ENCODE measurements around the gene HOATZ. TPM values are rescaled to one million over a fixed set of nuclear protein-coding genes. Genes with fewer than 3 reads are reported as not detected.
A peak's percentile ranks its signal among the peaks of the same experiment; 100 is the strongest.

The HOATZ gene
- polyA plus RNA-seq, 1 of the 3 experiments (the other 2 are of a cell fraction) = 4.9 TPM

- Histone ChIP-seq H3F3A (replicated peaks; ENCODE audit: insufficient read depth) (peaks cover 14% of the 10 kb centered on the region), H3K9me2 (no peaks in the 10 kb centered on the region), H3K9ac (peak overlapping the region; percentile 98), H3K27me3 (ENCODE audit: insufficient read depth) (no peaks in the 10 kb centered on the region), H2AFZ (ENCODE audit: low read depth) (no peak overlapping the region), H3K79me2 (ENCODE audit: insufficient read depth) (peaks cover 86% of the 10 kb centered on the region), H4K20me1 (ENCODE audit: insufficient read depth) (peaks cover 12% of the 10 kb centered on the region), H3K36me3 (replicated peaks in 1 of 2; ENCODE audit: control insufficient read depth in 1 of 2, insufficient read depth in 2 of 2, low read length in 1 of 2) (peaks cover 49 to 58% of the 10 kb centered on the region in 2 experiments), H3K4me3 (ENCODE audit: low read depth in 2 of 2, low read length in 1 of 2) (peak overlapping the region; percentile 80 to 82; a peak in 3 of 4 replicates), H3K27ac (ENCODE audit: low read depth in 2 of 2, low read length in 1 of 2) (peak overlapping the region; percentile 81 to 95), H3K4me2 (peak overlapping the region; percentile 94), H3K4me1 (ENCODE audit: control insufficient read depth in 1 of 2, insufficient read depth in 2 of 2, low read depth in 1 of 2, low read length in 1 of 2) (peaks cover 21 to 42% of the 10 kb centered on the region in 2 experiments; a peak in 3 of 4 replicates), H3K9me3 (no peaks in the 10 kb centered on the region)
- CTCF ChIA-PET = interaction anchor here (0.6 to 1.8 kb wide), 10 partner anchors 12 to 299 kb away, joined by 3 to 4 read pairs (median 3); partner anchors contain the start of gene HOATZ
- POLR2A ChIA-PET = no interaction called here
- peak; percentile 79 for DNase-seq
- TF ChIP-seq TEAD4 (IDR thresholded peaks at IDR 0.05; ENCODE audit: borderline replicate concordance, insufficient read depth) (no peak), SMC3 (IDR thresholded peaks at IDR 0.05; ENCODE audit: low read depth, low read length) (no peak), FOXM1 (IDR thresholded peaks at IDR 0.05; ENCODE audit: low read depth) (no peak), MXI1 (IDR thresholded peaks at IDR 0.05; ENCODE audit: low read depth, low read length) (no peak), GATA2 (CRISPR knock-in tag; IDR thresholded peaks at IDR 0.05) (peak; percentile 59), RCOR1 (IDR thresholded peaks at IDR 0.05; ENCODE audit: low read length) (peak; percentile 75; the same call in 1 of the 2 replicates), EP300 (IDR thresholded peaks at IDR 0.05; ENCODE audit: borderline replicate concordance in 1 of 2, low read depth in 1 of 2, low read length in 1 of 2) (peak in 1 of 2 experiments; percentile 62; a peak in 1 of 4 replicates)
- 73% methylated on average over 10 of the region's 10 CpGs for WGBS (ENCODE audit: low lambda C conversion rate)
These were observed 28.2 kb downstream of the HOATZ start for GRCh38 chr11:111542606-111543275.

GRCh38 chr11:111548525-111548924, 33.9 kb downstream of the HOATZ start:
- H3F3A ChIP-seq (replicated peaks; ENCODE audit: insufficient read depth) = peaks cover 62% of the 10 kb centered on the region
- WGBS (ENCODE audit: low lambda C conversion rate) = 70% methylated on average over 2 of the region's 2 CpGs
- H3K9ac ChIP-seq = peak overlapping the region; percentile 36
- H3K27ac ChIP-seq (ENCODE audit: low read depth in 2 of 2, low read length in 1 of 2) = peak overlapping the region; percentile 94 to 99
- no peak for DNase-seq
- no peaks in the 10 kb centered on the region for H3K27me3 ChIP-seq (ENCODE audit: insufficient read depth)
- H4K20me1 ChIP-seq (ENCODE audit: insufficient read depth) = no peaks in the 10 kb centered on the region
- H3K4me1 ChIP-seq (ENCODE audit: control insufficient read depth in 1 of 2, insufficient read depth in 2 of 2, low read depth in 1 of 2, low read length in 1 of 2) = peaks cover 35 to 36% of the 10 kb centered on the region in 2 experiments
- no peak overlapping the region for H2AFZ ChIP-seq (ENCODE audit: low read depth)
- TF ChIP-seq TEAD4 (IDR thresholded peaks at IDR 0.05; ENCODE audit: borderline replicate concordance, insufficient read depth) = no peak
- no peak for TF ChIP-seq TAF1 (IDR thresholded peaks at IDR 0.05; ENCODE audit: borderline replicate concordance, low read depth, low read length)
- no peak for TF ChIP-seq ZBTB33 (IDR thresholded peaks at IDR 0.05; ENCODE audit: borderline replicate concordance, low read depth)
- no peak for TF ChIP-seq RCOR1 (IDR thresholded peaks at IDR 0.05; ENCODE audit: low read length)
- no peak for TF ChIP-seq FOXJ3 (CRISPR knock-in tag; IDR thresholded peaks at IDR 0.05)
- TF ChIP-seq YY1 (IDR thresholded peaks at IDR 0.05; ENCODE audit: low read depth) = no peak
- no peak for TF ChIP-seq CTCF (IDR thresholded peaks at IDR 0.05)
- 0 out of 2 replicates have a peak, but pooled peaks have one; percentile 7 for TF ChIP-seq SIN3A (IDR thresholded peaks at IDR 0.05; ENCODE audit: borderline replicate concordance, low read depth, low read length)
- no peak for TF ChIP-seq FOXM1 (IDR thresholded peaks at IDR 0.05; ENCODE audit: low read depth)
- ChIA-PET POLR2A (interaction anchor here (0.6 kb wide), 1 partner anchor 13 kb away, joined by 3 read pairs; no protein-coding TSS in a partner anchor), CTCF (interaction anchor here (0.9 to 1.6 kb wide), 4 partner anchors 16 to 94 kb away, joined by 3 to 4 read pairs (median 3); no protein-coding TSS in a partner anchor)
- H3K4me2 ChIP-seq = peak overlapping the region; percentile 55
- H3K9me2 ChIP-seq = no peaks in the 10 kb centered on the region
- H3K9me3 ChIP-seq = no peaks in the 10 kb centered on the region
- peaks cover 93% of the 10 kb centered on the region; the same call in 1 of the 2 replicates for H3K79me2 ChIP-seq (ENCODE audit: insufficient read depth)
- no peak overlapping the region for H3K4me3 ChIP-seq (ENCODE audit: low read depth in 2 of 2, low read length in 1 of 2)
- H3K36me3 ChIP-seq (replicated peaks in 1 of 2; ENCODE audit: control insufficient read depth in 1 of 2, insufficient read depth in 2 of 2, low read length in 1 of 2) = peaks cover 82 to 92% of the 10 kb centered on the region in 2 experiments

Measured in SK-N-SH (cell line).